Hepatocyte (in vitro differentiated cells): Measurements from ENCODE around the gene NYAP2.

Experiments
- CTCF ChIP-seq: fragments of 200-600 bp; sonication (generic); IDR thresholded peaks from 2 replicates; pipeline ENCODE4 v1.5.1; 2016; ENCODE audit warnings: antibody characterized with exemption, mild to moderate bottlenecking; ENCODE audit not compliant: poor library complexity
- EZH2 ChIP-seq: fragments of 200-600 bp; sonication (generic); IDR thresholded peaks from 2 replicates; pipeline ENCODE4 v1.6.1; 2016; ENCODE audit warnings: antibody characterized with exemption, mild to moderate bottlenecking, borderline replicate concordance
- EZH2phosphoT487 ChIP-seq: fragments of 200-600 bp; sonication (generic); IDR thresholded peaks from one replicate; pipeline ENCODE4 v1.6.1; 2018; ENCODE audit warnings: antibody characterized with exemption, mild to moderate bottlenecking, low read depth, moderate library complexity; ENCODE audit not compliant: unreplicated experiment, severe bottlenecking

GRCh38 chr2:225438248-225438647, 38.7 kb downstream of the NYAP2 start:
- TF ChIP-seq EZH2 (no peak), CTCF (no peak), EZH2phosphoT487 (no peak)
